Upper lobe of right lung (tissue), 1 donor: ENCODE results near the gene CD200R1L. TPM values are rescaled to one million over a fixed set of nuclear protein-coding genes. Genes with fewer than 3 reads are reported as not detected.

Experiments
- ATAC-seq: fragments of 200-7000 bp; cut with Tn5 transposase; one replicate; pipeline ENCODE4 v1.9.1; 2020; ENCODE audit warnings: mild to moderate bottlenecking, moderate library complexity
- DNase-seq: peaks from one replicate; pipeline ENCODE4 v3.0.0-alpha.2; 2020
- H3K27ac ChIP-seq: fragments of 200-600 bp; one replicate; pipeline ENCODE4 v1.8.0; 2022
- H3K27me3 ChIP-seq: fragments of 200-600 bp; one replicate; pipeline ENCODE4 v1.8.0; 2022; ENCODE audit warnings: mild to moderate bottlenecking
- H3K36me3 ChIP-seq: fragments of 200-600 bp; one replicate; pipeline ENCODE4 v1.8.0; 2022
- H3K4me1 ChIP-seq: fragments of 200-600 bp; one replicate; pipeline ENCODE4 v1.8.0; 2022
- H3K4me3 ChIP-seq: fragments of 200-600 bp; one replicate; pipeline ENCODE4 v1.8.0; 2022; ENCODE audit warnings: mild to moderate bottlenecking
- H3K9me3 ChIP-seq: fragments of 200-600 bp; one replicate; pipeline ENCODE4 v1.8.0; 2022
- intact Hi-C: fragments of 100-400 bp; cut with DNase I; formaldehyde crosslinking; loops from one replicate; pipeline ENCODE4 v1.11.0; 2022
- total RNA-seq: library from RNA; stranded (reverse); fragmentation: NEBNext Ultra II Directional; extraction: Animal tissue kit (Norgen Biotek cat#: 25700); gene quantifications from one replicate; pipeline ENCODE4 v1.2.1, GENCODE V29; 2021
- TF ChIP-seq, protein P1 (sequence below): fragments of 200-600 bp; IDR thresholded peaks from one replicate; pipeline ENCODE4 v1.8.0; 2022; ENCODE audit warnings: antibody characterized with exemption
- donor health status: DM: no; HTN: yes; CAD: no; lungs with severe emphysema.

Gene CD200R1L
- total RNA-seq, 1 donor from 2014 or later, result not detected

DNA sequence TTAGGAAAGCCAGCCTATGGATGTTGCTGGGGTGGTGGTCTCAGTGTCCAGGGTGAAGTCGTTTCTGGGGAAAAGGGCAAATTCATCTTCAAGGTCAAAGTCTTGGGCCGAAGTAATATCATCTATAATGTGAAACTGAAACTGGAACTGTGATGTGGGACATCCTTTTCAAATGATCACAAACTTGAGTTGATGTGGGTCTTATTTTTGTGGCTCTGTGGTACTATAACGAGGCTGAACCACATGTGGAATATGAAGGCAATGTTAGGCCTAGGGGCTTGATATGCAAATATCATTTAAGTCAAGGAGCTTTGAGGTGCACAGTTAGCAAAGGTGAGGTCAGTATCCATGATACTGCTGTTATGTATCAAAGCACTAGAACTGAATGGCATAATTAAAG, 1.5 kb upstream of the CD200R1L start:
- intact Hi-C loops, result no loop called here
- H3K27ac ChIP-seq, result no peak overlapping the region
- TF ChIP-seq, protein P1, sequence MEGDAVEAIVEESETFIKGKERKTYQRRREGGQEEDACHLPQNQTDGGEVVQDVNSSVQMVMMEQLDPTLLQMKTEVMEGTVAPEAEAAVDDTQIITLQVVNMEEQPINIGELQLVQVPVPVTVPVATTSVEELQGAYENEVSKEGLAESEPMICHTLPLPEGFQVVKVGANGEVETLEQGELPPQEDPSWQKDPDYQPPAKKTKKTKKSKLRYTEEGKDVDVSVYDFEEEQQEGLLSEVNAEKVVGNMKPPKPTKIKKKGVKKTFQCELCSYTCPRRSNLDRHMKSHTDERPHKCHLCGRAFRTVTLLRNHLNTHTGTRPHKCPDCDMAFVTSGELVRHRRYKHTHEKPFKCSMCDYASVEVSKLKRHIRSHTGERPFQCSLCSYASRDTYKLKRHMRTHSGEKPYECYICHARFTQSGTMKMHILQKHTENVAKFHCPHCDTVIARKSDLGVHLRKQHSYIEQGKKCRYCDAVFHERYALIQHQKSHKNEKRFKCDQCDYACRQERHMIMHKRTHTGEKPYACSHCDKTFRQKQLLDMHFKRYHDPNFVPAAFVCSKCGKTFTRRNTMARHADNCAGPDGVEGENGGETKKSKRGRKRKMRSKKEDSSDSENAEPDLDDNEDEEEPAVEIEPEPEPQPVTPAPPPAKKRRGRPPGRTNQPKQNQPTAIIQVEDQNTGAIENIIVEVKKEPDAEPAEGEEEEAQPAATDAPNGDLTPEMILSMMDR, result no peak
- H3K9me3 ChIP-seq, result no peaks in the 10 kb centered on the region
- DNase-seq (no peak), ATAC-seq (no peak)
- no peaks in the 10 kb centered on the region for H3K36me3 ChIP-seq
- H3K4me3 ChIP-seq, result no peak overlapping the region
- no peaks in the 10 kb centered on the region for H3K27me3 ChIP-seq
- no peaks in the 10 kb centered on the region for H3K4me1 ChIP-seq

DNA sequence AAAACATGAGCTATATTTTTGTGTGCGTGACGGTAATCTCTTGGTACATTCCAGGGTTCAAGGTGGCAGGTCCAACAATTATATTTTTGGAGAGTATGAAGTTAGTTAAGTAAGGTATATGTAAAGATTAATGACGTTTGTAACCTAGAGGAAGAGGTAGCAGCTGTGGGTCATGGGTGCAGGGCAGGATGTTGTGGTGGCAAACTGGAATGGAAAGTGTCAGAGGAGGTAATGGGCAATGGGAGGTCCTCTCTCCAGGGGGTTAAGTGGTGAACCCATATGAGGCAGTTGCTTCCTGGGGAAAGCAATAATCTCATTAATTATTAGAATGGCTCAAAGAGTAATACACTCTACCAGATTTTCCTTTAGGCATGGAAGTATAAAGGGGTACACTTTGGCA, 1.0 kb upstream of the CD200R1L start:
- no peak for DNase-seq
- Histone ChIP-seq H3K36me3 (no peaks in the 10 kb centered on the region), H3K4me3 (no peak overlapping the region), H3K9me3 (no peaks in the 10 kb centered on the region), H3K27ac (no peak overlapping the region), H3K27me3 (no peaks in the 10 kb centered on the region), H3K4me1 (no peaks in the 10 kb centered on the region)
- TF ChIP-seq, protein P1, result no peak
- no peak for ATAC-seq
- intact Hi-C loops, result no loop called here

DNA sequence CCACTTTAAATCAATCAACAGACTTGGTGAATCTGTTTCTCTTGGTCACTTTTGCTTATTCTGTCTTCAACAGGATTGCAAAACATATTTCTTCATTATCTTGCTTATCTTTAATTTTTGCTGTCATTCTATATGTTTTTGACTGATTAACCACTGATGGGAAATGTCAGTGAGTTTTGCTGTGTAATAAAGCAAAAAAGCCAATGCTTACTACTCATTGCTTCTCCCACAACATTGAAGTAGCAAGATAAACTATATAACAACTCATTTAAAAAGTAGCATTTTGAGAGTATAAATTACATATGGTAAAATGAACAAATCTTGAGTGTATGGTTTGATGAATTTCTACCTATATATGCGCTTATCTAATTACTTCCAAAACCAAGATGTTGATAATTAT, 892 bp downstream of the CD200R1L start:
- Histone ChIP-seq H3K27me3 (no peaks in the 10 kb centered on the region), H3K4me1 (no peaks in the 10 kb centered on the region), H3K27ac (no peak overlapping the region), H3K9me3 (no peaks in the 10 kb centered on the region), H3K4me3 (no peak overlapping the region), H3K36me3 (no peaks in the 10 kb centered on the region)
- no peak for DNase-seq
- no peak for ATAC-seq
- TF ChIP-seq, protein P1, result no peak
- intact Hi-C loops, result no loop called here

DNA sequence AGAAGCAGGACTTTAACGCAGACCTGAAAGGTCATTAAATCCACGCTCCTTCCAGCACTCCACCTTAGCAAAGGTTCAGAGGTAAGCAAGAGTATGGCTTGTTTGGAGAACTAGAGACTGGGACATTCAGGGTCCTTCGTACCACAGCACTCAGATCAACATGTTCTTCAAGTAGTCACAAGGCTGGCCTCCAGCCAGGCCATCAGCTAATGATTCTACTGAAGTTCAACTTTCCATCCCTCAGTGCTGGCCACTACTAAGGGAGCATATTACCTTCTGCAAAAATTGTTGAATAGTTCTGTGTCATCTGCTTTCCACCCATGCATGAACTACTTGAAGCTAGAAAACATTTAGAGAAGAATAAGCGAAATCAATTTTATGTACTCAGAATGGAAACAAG, 17.6 kb downstream of the CD200R1L start:
- no peaks in the 10 kb centered on the region for H3K27me3 ChIP-seq
- no peaks in the 10 kb centered on the region for H3K9me3 ChIP-seq
- TF ChIP-seq, protein P1, result no peak
- no peaks in the 10 kb centered on the region for H3K4me1 ChIP-seq
- intact Hi-C loops, result no loop called here
- H3K27ac ChIP-seq, result no peak overlapping the region
- no peak for ATAC-seq
- H3K36me3 ChIP-seq, result no peaks in the 10 kb centered on the region
- DNase-seq, result no peak
- H3K4me3 ChIP-seq, result no peak overlapping the region

DNA sequence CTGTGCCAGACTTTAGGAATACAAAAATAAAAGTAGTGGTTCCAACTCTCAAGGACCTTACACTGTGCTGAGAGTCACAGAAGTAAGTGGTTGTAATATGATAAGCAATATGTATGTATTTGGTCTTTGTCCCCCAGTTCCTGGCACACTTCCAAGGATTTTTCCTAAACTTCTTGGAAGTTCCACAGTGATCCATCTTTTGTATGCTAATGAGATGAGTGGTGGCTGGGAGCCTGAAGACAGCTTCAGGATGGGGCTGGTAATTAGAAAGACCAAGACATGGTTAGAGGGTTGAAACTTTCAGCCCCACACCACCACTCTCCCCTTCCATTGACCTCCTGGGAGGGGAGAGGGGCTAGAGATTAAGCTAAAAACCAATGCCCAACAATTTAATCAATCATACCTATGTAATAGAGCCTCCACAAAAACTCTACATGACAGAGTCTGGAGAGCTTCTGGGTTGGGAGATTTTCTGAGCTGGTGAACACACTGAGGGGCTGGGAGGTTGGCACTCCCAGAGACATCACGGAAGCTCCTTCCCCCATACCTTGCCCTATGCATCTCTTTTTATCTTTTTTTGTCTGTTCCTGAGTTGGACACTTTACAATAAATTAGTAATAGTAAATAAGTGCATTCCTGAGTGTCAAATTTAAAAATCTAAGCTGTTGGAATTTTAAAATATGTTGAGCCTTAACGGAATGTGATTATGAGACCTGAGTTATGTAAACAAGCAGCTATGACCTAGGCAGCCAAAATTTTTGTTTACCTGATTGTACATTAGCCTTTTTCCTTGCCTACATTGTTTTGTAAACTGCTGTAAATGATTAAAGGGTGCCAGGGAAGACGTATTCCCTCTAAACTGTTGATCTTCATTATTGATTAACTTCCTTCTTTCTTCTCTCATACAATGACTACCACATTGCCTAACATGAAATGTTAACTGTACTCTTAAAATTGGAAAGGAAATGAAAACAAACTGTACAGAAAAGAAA, 24.3 kb downstream of the CD200R1L start:
- H3K27me3 ChIP-seq, result no peaks in the 10 kb centered on the region
- TF ChIP-seq, protein P1, result no peak
- DNase-seq (no peak), ATAC-seq (no peak)
- H3K27ac ChIP-seq, result no peak overlapping the region
- no peaks in the 10 kb centered on the region for H3K36me3 ChIP-seq
- no peak overlapping the region for H3K4me3 ChIP-seq
- intact Hi-C loops, result no loop called here
- H3K9me3 ChIP-seq, result no peaks in the 10 kb centered on the region
- no peaks in the 10 kb centered on the region for H3K4me1 ChIP-seq
